ENCODE measurements around the gene PSEN1. TPM values are rescaled to one million over a fixed set of nuclear protein-coding genes. Genes with fewer than 3 reads are reported as not detected.

PSEN1 gene
- total and polyA plus RNA-seq, 2 donors (not counting 3 experiments of a cell fraction or from before 2014, with no cell fraction given) = 16.5 to 36.8 TPM

- no TSS peak for BruUV-seq (replicated peaks)
- peaks cover 32% of the 10 kb centered on the region for H3K4me1 ChIP-seq (ENCODE audit: control insufficient read depth, extremely low read depth, insufficient read depth, low read length)
- POLR2A ChIA-PET = no interaction called here
Measured at GRCh38 chr14:73241481-73242165, 105.3 kb downstream of the PSEN1 start.

More at GRCh38 chr14:73241481-73242165, 105.3 kb downstream of the PSEN1 start:
- dilution Hi-C loops (cut with MboI; ENCODE audit: extremely low pct_ligation_motif_present, low sequenced_read_pairs) (no loop called here), intact Hi-C loops (cut with micrococcal nuclease) (no loop called here)
- Histone ChIP-seq H3K4me2 (ENCODE audit: insufficient read depth, low read length) (no peak overlapping the region), H3K9me1 (replicated peaks; ENCODE audit: control insufficient read depth, extremely low read depth, insufficient read depth, low read length) (no peaks in the 10 kb centered on the region), H3K27ac (ENCODE audit: insufficient read depth, low read depth, low read length) (no peak overlapping the region), H3K79me2 (ENCODE audit: control insufficient read depth, insufficient read depth, low read length) (no peaks in the 10 kb centered on the region), H3K9ac (replicated peaks; ENCODE audit: extremely low read depth, insufficient read depth, low read length) (no peak overlapping the region), H2AFZ (ENCODE audit: low read depth, low read length) (no peak overlapping the region), H4K20me1 (replicated peaks; ENCODE audit: control insufficient read depth, extremely low read depth, insufficient read depth, low read length) (no peaks in the 10 kb centered on the region), H3K27me3 (ENCODE audit: control insufficient read depth in 2 of 2, insufficient read depth in 2 of 2, low read length in 2 of 2) (peaks cover 5 to 6% of the 10 kb centered on the region in 2 experiments), H3K9me3 (replicated peaks; ENCODE audit: control insufficient read depth, insufficient read depth, low read length) (no peaks in the 10 kb centered on the region), H3K4me3 (replicated peaks in 1 of 3; ENCODE audit: insufficient read depth in 1 of 3, low read depth in 1 of 3, low read length in 3 of 3) (no peak overlapping the region), H3K36me3 (ENCODE audit: control insufficient read depth in 2 of 2, extremely low read depth in 1 of 2, insufficient read depth in 2 of 2, low read length in 2 of 2) (no peaks in the 10 kb centered on the region)
- FAIRE-seq = no peak
- no peak for DNase-seq (ENCODE audit: low read depth, low spot score)
- CTCF ChIA-PET = no interaction called here
- TF ChIP-seq CTCF (IDR thresholded peaks at IDR 0.05; ENCODE audit: extremely low read depth in 1 of 2, insufficient read depth in 1 of 2, low read depth in 1 of 2, low read length in 2 of 2) = no peak
- no peak for TF ChIP-seq MAX (IDR thresholded peaks at IDR 0.05; ENCODE audit: insufficient read depth, insufficient read length)
- no peak for TF ChIP-seq POLR2AphosphoS5 (IDR thresholded peaks at IDR 0.05; ENCODE audit: insufficient read depth, low read depth, low read length)
- no peak for TF ChIP-seq POLR2A (IDR thresholded peaks at IDR 0.05; ENCODE audit: low read depth, low read length)
- TF ChIP-seq FOS (IDR thresholded peaks at IDR 0.05; ENCODE audit: borderline replicate concordance, insufficient read depth, low read length) = no peak
- TF ChIP-seq MYC (IDR thresholded peaks at IDR 0.05; ENCODE audit: low read depth, low read length) = no peak
- no peak for TF ChIP-seq EZH2 (IDR thresholded peaks at IDR 0.05; ENCODE audit: borderline replicate concordance, low read depth, low read length, severe bottlenecking)
- no peak for TF ChIP-seq GATA2 (IDR thresholded peaks at IDR 0.05; ENCODE audit: insufficient read depth, insufficient read length, low read depth, low read length)
- TF ChIP-seq JUN (IDR thresholded peaks at IDR 0.05; ENCODE audit: borderline replicate concordance, insufficient read depth, insufficient read length, low read depth) = no peak

All from endothelial cell of umbilical vein (primary cell).